ENCODE data around the gene PRKCB. TPM values are rescaled to one million over a fixed set of nuclear protein-coding genes. Genes with fewer than 3 reads are reported as not detected.

Gene PRKCB
- total and polyA plus RNA-seq, 2 experiments from 2014 or later: 0.70 to 0.92 TPM

DNA sequence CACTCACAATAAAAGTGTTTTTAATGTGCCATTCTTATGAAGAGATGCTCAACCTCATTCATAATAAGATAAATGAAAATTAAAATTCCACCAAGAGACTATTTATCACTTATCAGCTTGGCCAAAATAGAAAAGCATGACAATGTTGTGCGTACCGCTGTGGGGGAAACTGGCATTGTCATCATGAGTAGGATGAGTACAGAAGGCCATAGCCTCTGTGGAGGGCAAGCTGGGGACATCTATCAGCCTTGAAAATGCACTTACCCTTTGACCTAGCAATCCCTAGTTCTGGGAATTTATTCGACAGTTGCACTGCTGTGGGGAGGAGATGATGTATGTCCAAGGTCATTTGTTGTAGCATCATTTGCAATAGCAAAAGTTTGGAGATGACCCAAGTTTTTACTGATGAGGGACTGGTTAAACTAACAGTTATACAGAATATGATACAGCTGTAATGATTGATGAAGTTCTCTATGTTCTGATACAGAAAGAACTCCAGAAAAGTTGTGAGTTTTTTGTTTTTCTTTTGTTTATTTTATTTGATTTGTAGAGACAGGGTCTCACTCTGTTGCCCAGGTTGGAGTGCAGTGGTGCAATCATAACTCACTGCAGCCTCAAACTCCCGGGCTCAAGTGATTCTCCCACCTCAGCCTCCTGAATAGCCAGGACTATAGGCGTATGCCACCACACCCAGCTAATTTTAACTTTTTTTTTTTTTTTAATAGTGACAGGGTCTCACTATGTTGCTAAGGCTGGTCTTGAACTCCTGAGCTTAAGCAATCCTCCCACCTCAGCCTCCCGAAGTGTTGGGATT is 13.7 kb upstream of the PRKCB start:
- Histone ChIP-seq H3K79me2 (no peaks in the 10 kb centered on the region), H3K27ac (no peak overlapping the region), H3K4me1 (ENCODE audit: insufficient read depth) (no peaks in the 10 kb centered on the region), H3K27me3 (peaks cover 10% of the 10 kb centered on the region), H2AFZ (no peak overlapping the region), H3K36me3 (replicated peaks; ENCODE audit: insufficient read depth, low read depth) (no peaks in the 10 kb centered on the region), H4K20me1 (ENCODE audit: insufficient read depth, poor library complexity, severe bottlenecking) (no peaks in the 10 kb centered on the region), H3K4me2 (no peak overlapping the region), H3K9me2 (replicated peaks; ENCODE audit: insufficient read depth) (no peaks in the 10 kb centered on the region), H3K9me3 (ENCODE audit: low read depth) (no peaks in the 10 kb centered on the region), H3K4me3 (no peak overlapping the region)
- WGBS (ENCODE audit: low lambda C conversion rate, missing lambda C conversion rate): 85% methylated on average over 6 of the region's 6 CpGs
- TF ChIP-seq EZH2phosphoT487 (IDR thresholded peaks at IDR 0.05; ENCODE audit: low read depth, severe bottlenecking, unreplicated experiment) (no peak), EZH2 (IDR thresholded peaks at IDR 0.05; ENCODE audit: borderline replicate concordance) (no peak)
- TF ChIP-seq, protein P1, sequence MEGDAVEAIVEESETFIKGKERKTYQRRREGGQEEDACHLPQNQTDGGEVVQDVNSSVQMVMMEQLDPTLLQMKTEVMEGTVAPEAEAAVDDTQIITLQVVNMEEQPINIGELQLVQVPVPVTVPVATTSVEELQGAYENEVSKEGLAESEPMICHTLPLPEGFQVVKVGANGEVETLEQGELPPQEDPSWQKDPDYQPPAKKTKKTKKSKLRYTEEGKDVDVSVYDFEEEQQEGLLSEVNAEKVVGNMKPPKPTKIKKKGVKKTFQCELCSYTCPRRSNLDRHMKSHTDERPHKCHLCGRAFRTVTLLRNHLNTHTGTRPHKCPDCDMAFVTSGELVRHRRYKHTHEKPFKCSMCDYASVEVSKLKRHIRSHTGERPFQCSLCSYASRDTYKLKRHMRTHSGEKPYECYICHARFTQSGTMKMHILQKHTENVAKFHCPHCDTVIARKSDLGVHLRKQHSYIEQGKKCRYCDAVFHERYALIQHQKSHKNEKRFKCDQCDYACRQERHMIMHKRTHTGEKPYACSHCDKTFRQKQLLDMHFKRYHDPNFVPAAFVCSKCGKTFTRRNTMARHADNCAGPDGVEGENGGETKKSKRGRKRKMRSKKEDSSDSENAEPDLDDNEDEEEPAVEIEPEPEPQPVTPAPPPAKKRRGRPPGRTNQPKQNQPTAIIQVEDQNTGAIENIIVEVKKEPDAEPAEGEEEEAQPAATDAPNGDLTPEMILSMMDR (IDR thresholded peaks at IDR 0.05; ENCODE audit: poor library complexity): no peak
- no peak for DNase-seq (ENCODE audit: low spot score)

DNA sequence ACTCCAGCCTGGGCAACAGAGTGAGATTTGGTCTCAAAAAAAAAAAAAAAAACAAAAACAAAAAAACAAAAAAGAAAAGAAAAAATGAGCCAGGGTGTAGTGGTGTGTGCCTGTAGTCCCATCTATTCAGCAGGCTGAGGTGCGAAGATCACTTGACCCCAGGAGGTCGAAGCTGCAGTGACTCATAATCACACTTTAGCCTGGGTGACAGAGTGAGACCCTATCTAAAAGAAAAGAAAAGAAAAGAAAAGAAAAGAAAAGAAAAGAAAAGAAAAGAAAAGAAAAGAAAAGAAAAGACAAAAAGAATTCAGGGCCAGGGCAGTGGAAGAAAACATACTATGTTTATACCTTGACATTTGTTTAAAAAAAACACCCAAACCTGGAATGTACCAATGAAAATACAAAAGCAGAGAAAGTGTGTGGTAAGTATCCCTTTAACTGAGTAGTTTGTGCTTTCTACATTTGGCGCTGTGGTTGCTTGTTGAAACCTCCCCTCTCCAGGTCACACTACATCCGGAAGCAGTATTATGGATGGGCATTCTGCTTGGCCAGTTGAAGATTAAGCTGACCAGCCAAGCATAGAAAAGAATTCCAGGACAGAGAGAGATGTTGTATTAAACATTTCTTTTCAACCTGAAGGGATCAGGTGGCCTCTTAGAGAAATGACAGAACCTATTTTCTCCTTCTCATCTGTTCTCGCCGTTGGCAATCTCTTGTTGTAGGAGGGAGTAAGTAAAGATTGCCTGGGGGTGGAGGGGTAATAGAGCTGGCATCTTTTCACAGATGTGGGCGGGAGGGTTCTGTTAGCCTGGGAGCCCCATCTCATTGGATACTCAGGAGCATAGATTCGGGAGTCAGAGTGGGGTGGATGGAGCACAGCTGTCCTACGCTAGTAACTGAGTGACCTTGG is 12.1 kb upstream of the PRKCB start:
- Histone ChIP-seq H3K4me2 (no peak overlapping the region), H3K27ac (no peak overlapping the region), H3K27me3 (no peaks in the 10 kb centered on the region), H3K9me2 (replicated peaks; ENCODE audit: insufficient read depth) (no peaks in the 10 kb centered on the region), H3K4me1 (ENCODE audit: insufficient read depth) (no peaks in the 10 kb centered on the region), H3K36me3 (replicated peaks; ENCODE audit: insufficient read depth, low read depth) (no peaks in the 10 kb centered on the region), H3K9me3 (ENCODE audit: low read depth) (no peaks in the 10 kb centered on the region), H4K20me1 (ENCODE audit: insufficient read depth, poor library complexity, severe bottlenecking) (no peaks in the 10 kb centered on the region), H2AFZ (no peak overlapping the region), H3K4me3 (no peak overlapping the region), H3K79me2 (no peaks in the 10 kb centered on the region)
- TF ChIP-seq EZH2phosphoT487 (IDR thresholded peaks at IDR 0.05; ENCODE audit: low read depth, severe bottlenecking, unreplicated experiment): no peak
- TF ChIP-seq, protein P1 (IDR thresholded peaks at IDR 0.05; ENCODE audit: poor library complexity): no peak
- no peak for TF ChIP-seq EZH2 (IDR thresholded peaks at IDR 0.05; ENCODE audit: borderline replicate concordance)
- WGBS (ENCODE audit: low lambda C conversion rate, missing lambda C conversion rate): 71% methylated on average over 9 of the region's 9 CpGs
- no peak for DNase-seq (ENCODE audit: low spot score)

DNA sequence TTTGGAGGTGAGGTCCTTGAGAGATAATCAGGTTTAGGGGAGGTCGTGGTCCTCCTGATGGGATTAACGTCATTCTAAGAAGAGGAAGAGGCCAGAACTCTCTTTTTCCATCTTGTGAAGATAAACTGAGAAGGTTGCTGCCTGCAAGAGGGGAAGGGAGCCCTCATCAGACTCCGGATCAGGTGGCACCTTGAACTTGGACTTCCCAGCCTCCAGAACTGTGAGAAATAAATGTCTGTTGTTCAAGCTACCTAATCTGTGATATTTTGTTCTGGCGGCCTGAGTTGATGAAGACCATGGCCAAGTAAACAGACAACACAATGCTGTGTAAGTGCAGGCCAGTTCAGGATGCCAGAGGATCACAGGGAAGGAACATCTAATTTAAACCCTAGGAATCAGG is 10.9 kb upstream of the PRKCB start:
- Histone ChIP-seq H3K27ac (no peak overlapping the region), H3K36me3 (replicated peaks; ENCODE audit: insufficient read depth, low read depth) (no peaks in the 10 kb centered on the region), H3K9me2 (replicated peaks; ENCODE audit: insufficient read depth) (no peaks in the 10 kb centered on the region), H2AFZ (no peak overlapping the region), H3K4me3 (no peak overlapping the region), H3K4me1 (ENCODE audit: insufficient read depth) (no peaks in the 10 kb centered on the region), H4K20me1 (ENCODE audit: insufficient read depth, poor library complexity, severe bottlenecking) (no peaks in the 10 kb centered on the region), H3K9me3 (ENCODE audit: low read depth) (no peaks in the 10 kb centered on the region), H3K4me2 (no peak overlapping the region), H3K27me3 (no peaks in the 10 kb centered on the region), H3K79me2 (no peaks in the 10 kb centered on the region)
- DNase-seq (ENCODE audit: low spot score): no peak
- 62% methylated on average over 4 of the region's 4 CpGs for WGBS (ENCODE audit: low lambda C conversion rate, missing lambda C conversion rate)
- TF ChIP-seq EZH2 (IDR thresholded peaks at IDR 0.05; ENCODE audit: borderline replicate concordance): no peak
- TF ChIP-seq, protein P1 (IDR thresholded peaks at IDR 0.05; ENCODE audit: poor library complexity): no peak
- TF ChIP-seq EZH2phosphoT487 (IDR thresholded peaks at IDR 0.05; ENCODE audit: low read depth, severe bottlenecking, unreplicated experiment): no peak
